ENCODE measurements around the gene SH2D2A.

Gene SH2D2A

DNA sequence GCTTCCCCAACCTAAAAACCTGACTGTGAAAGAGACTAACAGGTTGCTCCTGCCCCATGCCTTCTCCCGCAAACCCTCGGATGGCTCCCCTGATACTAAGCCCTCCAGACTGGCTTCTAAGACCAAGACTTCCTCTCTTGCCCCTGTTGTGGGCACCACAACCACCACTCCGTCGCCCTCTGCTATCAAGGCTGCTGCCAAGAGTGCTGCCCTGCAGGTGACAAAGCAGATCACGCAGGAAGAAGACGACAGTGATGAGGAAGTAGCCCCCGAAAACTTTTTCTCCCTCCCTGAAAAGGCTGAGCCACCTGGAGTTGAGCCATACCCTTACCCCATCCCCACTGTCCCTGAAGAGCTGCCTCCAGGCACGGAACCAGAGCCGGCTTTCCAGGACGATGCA is 30.0 kb downstream of the SH2D2A start:
- Histone ChIP-seq H4K20me1 (ENCODE audit: insufficient read depth, low read length, poor library complexity, severe bottlenecking) (peaks cover 4% of the 10 kb centered on the region), H2AFZ (ENCODE audit: low read length) (no peak overlapping the region), H3K9me2 (replicated peaks; ENCODE audit: low read depth, low read length) (no peaks in the 10 kb centered on the region), H3K4me1 (ENCODE audit: insufficient read depth, low read length, poor library complexity, severe bottlenecking) (no peaks in the 10 kb centered on the region), H3K79me2 (ENCODE audit: insufficient read depth, low read length) (peaks cover 31% of the 10 kb centered on the region), H3K27me3 (ENCODE audit: insufficient read depth, low read length, poor library complexity, severe bottlenecking) (no peaks in the 10 kb centered on the region), H3K4me2 (ENCODE audit: low read depth, low read length, poor library complexity, severe bottlenecking) (no peak overlapping the region), H3K9ac (ENCODE audit: low read depth, low read length, poor library complexity, severe bottlenecking) (no peak overlapping the region), H3F3A (ENCODE audit: low read depth) (no peaks in the 10 kb centered on the region), H3K36me3 (ENCODE audit: insufficient read depth, low read length) (peaks cover 77% of the 10 kb centered on the region), H3K4me3 (ENCODE audit: low read length, poor library complexity, severe bottlenecking) (no peak overlapping the region), H3K9me3 (ENCODE audit: insufficient read depth, low read depth, low read length) (no peaks in the 10 kb centered on the region)
- TF ChIP-seq, protein P1, sequence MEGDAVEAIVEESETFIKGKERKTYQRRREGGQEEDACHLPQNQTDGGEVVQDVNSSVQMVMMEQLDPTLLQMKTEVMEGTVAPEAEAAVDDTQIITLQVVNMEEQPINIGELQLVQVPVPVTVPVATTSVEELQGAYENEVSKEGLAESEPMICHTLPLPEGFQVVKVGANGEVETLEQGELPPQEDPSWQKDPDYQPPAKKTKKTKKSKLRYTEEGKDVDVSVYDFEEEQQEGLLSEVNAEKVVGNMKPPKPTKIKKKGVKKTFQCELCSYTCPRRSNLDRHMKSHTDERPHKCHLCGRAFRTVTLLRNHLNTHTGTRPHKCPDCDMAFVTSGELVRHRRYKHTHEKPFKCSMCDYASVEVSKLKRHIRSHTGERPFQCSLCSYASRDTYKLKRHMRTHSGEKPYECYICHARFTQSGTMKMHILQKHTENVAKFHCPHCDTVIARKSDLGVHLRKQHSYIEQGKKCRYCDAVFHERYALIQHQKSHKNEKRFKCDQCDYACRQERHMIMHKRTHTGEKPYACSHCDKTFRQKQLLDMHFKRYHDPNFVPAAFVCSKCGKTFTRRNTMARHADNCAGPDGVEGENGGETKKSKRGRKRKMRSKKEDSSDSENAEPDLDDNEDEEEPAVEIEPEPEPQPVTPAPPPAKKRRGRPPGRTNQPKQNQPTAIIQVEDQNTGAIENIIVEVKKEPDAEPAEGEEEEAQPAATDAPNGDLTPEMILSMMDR (conservative IDR thresholded peaks at IDR 0.05; ENCODE audit: low read length) = no peak
- no peak for TF ChIP-seq EZH2phosphoT487 (IDR thresholded peaks at IDR 0.05; ENCODE audit: borderline replicate concordance)

DNA sequence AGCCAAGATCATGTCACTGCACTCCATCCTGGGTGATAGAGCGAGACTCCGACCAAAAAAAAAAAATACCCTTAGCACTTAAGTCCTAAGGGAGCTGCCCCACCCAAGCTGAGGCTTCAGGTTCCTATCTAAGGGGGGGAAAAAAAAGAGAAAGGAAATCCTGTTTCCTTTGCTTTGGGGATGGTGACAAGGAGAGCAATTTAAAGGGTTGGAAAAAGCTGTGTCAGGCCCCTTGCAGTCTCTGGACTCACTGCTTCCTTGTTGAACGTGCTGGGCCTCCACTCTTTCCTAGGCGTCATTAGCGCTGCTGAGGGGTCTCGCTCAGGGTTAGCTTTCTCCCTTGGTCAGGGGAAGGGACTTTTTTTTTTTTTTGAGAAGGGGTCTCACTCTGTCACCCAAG is 31.2 kb downstream of the SH2D2A start:
- TF ChIP-seq, protein P1 (conservative IDR thresholded peaks at IDR 0.05; ENCODE audit: low read length) = no peak
- Histone ChIP-seq H3K36me3 (ENCODE audit: insufficient read depth, low read length) (peaks cover 75% of the 10 kb centered on the region), H3K4me2 (ENCODE audit: low read depth, low read length, poor library complexity, severe bottlenecking) (no peak overlapping the region)

GRCh38 chr1:156781585-156782186 is 35.0 kb downstream of the SH2D2A start:
- H3K4me1 ChIP-seq (ENCODE audit: insufficient read depth, low read length, poor library complexity, severe bottlenecking) = peaks cover 15% of the 10 kb centered on the region
- peaks cover 38% of the 10 kb centered on the region for H4K20me1 ChIP-seq (ENCODE audit: insufficient read depth, low read length, poor library complexity, severe bottlenecking)
- TF ChIP-seq, protein P1 (conservative IDR thresholded peaks at IDR 0.05; ENCODE audit: low read length) = no peak
- no peak for TF ChIP-seq EZH2phosphoT487 (IDR thresholded peaks at IDR 0.05; ENCODE audit: borderline replicate concordance)
- no peak overlapping the region for H2AFZ ChIP-seq (ENCODE audit: low read length)
- no peaks in the 10 kb centered on the region for H3K9me2 ChIP-seq (replicated peaks; ENCODE audit: low read depth, low read length)
- no peak overlapping the region for H3K9ac ChIP-seq (ENCODE audit: low read depth, low read length, poor library complexity, severe bottlenecking)
- no peak overlapping the region for H3K4me3 ChIP-seq (ENCODE audit: low read length, poor library complexity, severe bottlenecking)
- H3K27me3 ChIP-seq (ENCODE audit: insufficient read depth, low read length, poor library complexity, severe bottlenecking) = no peaks in the 10 kb centered on the region
- peaks cover 68% of the 10 kb centered on the region for H3K79me2 ChIP-seq (ENCODE audit: insufficient read depth, low read length)
- no peak overlapping the region for H3K4me2 ChIP-seq (ENCODE audit: low read depth, low read length, poor library complexity, severe bottlenecking)
- no peaks in the 10 kb centered on the region for H3K9me3 ChIP-seq (ENCODE audit: insufficient read depth, low read depth, low read length)
- H3F3A ChIP-seq (ENCODE audit: low read depth) = no peaks in the 10 kb centered on the region
- H3K36me3 ChIP-seq (ENCODE audit: insufficient read depth, low read length) = peaks cover 50% of the 10 kb centered on the region

More for the DNA sequence above, 31.2 kb downstream of the SH2D2A start:
- Histone ChIP-seq H3K27me3 (ENCODE audit: insufficient read depth, low read length, poor library complexity, severe bottlenecking) (no peaks in the 10 kb centered on the region), H3K4me1 (ENCODE audit: insufficient read depth, low read length, poor library complexity, severe bottlenecking) (no peaks in the 10 kb centered on the region), H3K79me2 (ENCODE audit: insufficient read depth, low read length) (peaks cover 43% of the 10 kb centered on the region), H3K4me3 (ENCODE audit: low read length, poor library complexity, severe bottlenecking) (no peak overlapping the region), H3K9me3 (ENCODE audit: insufficient read depth, low read depth, low read length) (no peaks in the 10 kb centered on the region), H3K9ac (ENCODE audit: low read depth, low read length, poor library complexity, severe bottlenecking) (no peak overlapping the region), H2AFZ (ENCODE audit: low read length) (no peak overlapping the region), H3F3A (ENCODE audit: low read depth) (no peaks in the 10 kb centered on the region), H4K20me1 (ENCODE audit: insufficient read depth, low read length, poor library complexity, severe bottlenecking) (peaks cover 16% of the 10 kb centered on the region), H3K9me2 (replicated peaks; ENCODE audit: low read depth, low read length) (no peaks in the 10 kb centered on the region)
